Activated CD4-positive, CD25-positive, alpha-beta regulatory T cell (primary cell): ENCODE data around the gene PTH1R.

ENCODE experiments used
- DNase-seq, 4 experiments: peaks; one replicate each; lab custom pipeline; 2025; lab: John Stamatoyannopoulos, UW

The PTH1R gene

DNA sequence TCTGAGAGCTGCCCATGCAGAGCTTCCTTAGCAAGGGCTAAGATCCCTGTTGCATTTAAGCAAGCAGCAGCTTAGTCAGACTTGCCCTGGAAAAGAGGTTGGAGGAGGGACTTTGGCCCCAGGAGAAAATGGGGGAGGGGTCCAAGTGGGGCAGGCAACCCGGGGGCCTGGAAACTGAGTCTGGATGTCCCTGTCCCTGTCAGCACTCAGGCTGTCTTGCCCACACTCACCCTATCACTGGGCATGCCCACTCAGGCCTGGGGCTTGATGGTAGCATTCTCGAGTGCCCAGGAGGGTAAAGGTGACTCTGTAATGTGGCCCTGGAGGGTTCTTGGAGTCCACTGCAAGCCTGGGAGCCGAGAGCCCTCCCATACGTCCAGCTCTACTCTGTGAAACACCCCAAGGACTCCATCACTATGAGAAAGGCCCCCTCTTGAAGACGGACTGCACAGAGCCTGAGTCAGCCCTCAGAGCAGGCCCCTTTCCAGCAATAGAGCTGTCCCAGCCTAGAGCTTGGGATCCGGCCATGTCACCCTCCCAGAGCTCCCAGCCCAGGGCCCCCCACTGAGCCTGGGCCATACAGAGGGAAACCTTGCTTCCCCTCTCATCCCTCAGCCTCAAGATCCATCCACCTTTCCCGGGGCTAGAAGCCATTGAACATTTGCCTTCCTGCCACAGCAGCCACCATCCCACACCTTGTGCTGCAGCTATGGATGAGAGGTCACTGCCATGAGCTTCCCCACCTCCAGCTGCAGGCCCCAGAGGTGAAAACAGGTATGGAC lies 27.6 kb upstream of the PTH1R start:
- no peak for DNase-seq

DNA sequence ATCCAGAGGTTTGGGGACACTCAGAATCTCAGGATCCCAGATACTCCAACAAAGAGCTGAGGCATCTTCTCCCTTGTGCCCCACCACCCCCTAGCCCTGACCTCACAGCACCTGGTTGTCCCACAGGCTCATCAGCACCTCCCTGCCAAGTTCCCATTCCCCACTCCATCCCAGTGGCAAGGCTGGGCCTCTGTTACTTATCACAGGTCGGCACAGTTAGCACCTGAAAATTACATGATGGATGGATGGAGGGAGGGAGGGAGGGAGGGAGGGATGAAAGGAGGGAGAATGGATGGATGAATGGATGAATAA lies 27.1 kb upstream of the PTH1R start:
- DNase-seq = no peak

DNA sequence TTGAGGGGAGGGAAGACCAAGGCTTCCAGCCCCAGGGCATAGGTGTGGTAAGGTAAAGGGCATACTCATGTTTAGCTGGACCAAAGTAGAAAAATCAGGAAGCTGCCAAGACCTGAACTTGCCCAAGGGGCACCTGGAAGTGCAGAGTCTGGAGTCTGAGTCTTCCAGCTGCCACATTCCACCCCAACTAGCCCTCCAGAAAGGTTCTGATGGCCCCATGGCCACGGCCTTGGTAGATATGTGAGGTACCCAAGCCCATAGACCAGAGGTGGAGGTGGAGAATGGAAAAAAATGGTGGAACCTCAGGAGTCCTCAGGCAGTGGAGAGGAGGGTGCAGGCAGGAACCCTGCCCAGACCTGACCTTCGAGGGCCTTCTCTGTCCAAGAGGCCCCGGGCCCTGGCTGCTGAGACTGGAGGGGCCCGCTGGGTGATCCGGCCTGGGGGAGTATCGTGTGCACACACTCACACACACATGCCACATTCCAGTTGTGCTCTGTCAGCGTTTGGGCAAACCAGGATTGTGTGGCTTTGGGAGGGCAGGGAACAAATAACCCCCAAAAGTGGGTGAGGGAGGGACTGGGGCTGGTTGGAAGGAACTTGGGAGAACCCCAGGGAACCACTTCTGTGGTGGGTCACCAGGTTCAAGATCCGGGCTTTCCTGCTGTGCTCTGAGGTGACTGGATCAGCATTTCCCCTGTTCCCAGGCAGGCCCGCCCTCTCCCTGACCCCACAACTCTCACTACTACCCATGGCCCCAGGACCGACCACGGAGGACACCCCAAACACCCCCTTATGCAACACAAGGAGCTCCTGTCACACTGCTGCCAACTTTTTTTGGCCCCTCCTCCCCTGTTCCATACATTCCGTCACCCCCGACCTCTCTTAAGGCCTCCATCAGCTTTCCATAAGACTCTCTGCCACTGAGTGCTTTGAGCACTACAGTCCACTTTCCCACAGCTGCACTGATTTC lies 25.9 kb upstream of the PTH1R start:
- DNase-seq = no peak

DNA sequence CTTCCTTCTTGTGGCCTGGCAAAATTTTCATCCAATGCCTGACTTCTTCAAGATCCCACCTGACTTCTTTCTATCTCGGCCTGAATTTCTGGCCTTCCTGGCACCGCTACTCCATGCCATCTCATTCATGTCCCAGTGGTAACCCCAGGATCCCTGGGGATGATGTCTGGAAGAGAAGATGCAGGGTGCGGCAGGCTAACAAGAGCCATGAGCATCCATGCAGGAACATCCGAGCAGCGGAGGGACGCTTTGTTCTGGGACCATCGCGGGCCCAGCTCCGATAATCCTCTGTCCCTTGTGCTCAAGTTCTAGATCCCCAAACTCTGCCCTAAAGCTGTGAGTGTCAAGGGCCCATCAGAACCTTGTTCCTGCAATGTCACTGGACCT lies 25.2 kb upstream of the PTH1R start:
- DNase-seq = no peak

DNA sequence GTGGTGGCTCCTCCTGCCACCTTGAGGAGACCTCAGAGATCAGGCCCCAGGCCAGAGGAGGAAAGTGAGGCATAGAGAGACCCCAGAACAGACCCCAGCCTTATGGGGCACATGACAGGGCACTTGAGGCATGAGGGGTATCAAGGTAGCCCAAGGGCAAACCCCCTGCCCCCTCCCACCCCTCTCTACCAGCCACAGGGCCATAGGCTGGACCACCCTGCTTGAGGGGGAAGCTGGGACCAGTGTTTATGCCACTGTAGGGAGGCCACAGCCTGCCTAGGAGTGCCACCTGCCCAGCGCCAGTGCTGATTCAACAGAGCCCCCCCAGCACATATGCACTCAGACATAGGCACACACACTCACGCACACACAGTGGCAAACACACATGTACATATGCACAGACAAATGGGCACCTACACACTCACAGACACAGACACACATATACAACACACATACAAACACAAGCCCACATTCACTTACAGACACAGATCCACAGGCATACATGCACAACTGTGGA lies 24.6 kb upstream of the PTH1R start:
- no peak for DNase-seq

DNA sequence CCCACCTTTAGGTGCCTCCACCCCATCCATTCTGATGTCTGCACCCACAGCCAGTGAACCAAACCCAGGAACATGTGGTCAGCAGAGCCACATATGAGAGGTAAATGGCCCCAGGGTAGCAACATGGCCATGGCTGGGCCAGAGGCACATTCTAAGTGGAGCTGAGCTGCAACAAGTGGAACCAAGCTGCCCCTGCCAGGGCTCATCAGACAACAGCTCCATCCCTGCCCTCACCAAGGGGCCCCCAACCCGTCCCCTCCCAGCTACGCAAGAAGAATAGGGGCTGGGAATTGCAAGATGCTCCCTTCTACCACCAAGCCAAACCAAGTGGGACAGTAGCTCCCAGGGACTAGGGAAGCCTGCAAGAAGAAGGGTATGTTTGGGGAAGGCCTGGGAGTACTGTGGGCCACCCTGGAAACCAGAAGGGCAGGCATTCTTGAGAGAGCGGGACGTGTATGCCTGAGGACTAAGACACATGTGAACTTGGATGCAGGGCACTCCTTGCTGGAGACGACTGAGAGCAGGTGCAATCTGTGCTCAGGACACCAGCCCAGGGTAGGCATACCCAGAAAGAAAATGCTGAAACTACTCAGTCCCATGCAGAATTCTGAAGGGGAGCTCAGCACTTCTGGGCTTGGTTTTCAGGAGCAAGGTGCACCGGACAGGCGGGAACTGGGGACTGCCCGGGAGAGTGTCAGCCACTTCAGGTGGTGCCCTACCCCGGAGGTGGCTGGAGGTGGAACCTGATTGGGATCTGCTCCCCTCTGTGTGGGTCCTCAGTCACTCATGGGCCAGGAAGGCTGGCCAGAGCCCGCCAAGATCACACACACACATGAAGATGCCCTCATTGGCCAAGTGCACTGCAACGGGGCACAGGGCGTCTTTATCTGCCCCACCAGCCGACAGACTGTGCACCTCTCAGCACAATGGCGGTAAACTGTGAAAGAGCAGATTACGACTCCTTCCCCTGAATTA lies 23.8 kb upstream of the PTH1R start:
- no peak for DNase-seq

DNA sequence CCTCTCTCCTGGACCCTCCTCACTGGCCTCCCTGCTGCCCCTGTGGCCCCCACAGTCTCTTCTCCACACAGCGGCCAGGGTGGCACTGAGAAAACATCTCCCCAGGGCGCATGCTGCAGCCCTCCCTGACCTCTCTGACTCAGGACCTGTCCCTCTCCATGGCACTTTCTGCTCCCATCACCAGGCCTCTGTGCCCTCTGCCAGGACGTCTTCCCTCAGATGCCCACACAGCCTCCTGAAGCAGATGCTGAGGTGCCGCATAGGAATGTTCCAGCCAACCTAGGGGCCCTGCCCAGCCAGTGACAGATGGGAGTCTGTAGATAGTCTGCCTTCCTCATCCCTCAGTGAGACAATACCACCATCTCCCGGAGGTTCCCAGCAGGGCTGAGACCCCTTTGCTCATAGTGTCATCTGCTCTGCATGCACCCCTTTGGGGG lies 22.9 kb upstream of the PTH1R start:
- DNase-seq = no peak

DNA sequence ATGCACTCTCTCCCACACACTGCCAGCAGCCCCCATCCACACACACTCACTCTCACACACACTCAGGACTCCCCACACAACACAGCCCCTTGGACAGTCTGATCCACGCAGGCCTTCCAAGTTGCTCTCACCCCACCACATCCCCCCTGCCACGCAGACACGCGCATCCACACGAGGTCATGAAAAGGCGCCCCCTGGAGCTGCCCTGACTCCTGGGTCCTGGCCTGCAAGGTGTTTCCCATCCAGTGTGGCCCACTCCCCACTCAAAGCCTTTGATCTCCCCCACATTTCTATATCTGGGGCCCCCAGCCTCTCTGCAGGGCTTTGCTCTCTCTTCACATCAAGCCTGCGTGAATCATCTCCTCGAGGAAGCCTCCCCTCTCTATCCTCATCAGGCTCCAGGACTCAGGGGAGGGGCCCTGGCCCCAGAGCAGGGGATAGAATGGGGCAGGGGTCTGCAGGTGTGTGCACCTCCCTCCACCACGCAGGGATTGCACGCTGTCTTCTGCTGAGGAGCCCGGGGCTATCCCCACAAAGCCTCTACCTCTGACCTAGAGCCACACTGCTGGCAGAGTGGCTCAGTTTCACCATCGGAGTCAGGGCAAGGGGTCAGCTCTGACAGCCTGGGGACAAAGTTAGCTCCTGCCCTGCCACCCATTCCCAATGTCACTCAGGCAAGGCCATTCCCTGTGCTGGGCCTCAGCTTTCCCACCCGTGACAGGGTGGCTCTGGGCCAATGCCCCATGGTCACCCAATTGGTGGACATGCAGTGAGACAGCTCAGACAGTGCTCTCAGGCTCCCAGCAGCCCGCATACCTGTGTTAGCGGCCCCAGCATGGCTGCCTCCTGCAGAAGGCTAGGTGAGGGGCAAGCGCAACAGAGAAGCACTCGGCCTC lies 20.7 kb upstream of the PTH1R start:
- no peak for DNase-seq

DNA sequence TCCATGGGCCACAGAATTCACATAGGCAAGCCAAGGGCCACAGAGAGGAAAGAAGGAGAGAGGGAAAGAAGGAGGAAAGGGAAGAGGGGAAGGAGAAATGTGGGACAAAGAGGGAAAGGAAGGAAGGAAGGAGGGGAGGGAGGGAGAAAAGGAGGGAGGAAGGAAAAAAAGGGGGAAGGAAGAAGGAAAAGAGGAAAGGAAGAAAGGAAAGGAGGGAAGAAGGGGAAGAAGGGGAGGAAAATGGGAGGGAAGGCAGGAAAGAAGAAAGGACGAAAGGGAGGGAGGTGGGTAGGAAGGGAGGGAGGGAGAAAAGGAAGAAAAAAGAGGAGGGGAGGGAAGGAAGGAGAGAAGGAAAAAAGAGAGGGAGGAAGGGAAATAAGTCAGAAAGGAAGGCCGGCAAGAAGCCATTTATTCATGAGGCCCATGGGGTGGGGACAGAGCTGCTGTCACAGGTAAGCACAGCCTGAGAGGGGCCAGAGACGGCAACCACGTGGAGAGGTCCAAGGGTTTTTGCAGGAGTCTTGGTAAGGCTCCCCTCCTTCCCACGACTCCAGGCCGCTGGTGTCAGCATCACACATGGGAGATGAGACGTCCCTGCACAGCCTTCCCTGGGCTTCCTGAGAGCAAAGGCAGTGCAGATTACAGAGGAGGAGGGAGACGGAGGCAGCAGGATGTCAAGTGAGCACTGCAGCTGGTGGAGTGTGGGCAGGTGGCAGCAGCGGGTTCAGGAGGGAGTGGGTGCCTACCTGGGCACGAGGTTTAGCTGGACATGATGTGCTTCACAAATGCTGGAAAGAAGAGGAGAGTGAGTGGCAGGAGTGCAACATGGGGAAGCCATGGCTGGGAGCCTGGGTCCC lies 19.8 kb upstream of the PTH1R start:
- DNase-seq = no peak

DNA sequence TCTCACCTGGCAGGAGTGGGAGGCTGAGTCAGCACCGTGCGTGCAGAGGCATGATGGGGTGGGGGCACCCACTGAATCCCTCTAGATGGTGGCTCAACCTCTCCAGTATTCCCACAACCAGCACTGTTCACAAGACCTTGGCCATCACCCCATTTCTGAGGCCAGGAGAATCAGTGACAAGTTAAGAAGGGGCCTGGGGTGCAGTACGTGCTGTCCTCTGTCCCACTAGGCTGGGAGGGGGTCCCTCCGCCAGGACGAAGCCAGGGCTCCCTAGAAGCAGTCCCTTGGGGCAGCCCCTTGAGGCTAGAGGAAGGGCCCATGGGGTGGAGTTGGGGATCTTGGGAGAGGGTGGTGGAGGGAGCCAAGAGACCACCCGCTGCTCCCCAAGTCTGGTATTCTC lies 19.1 kb upstream of the PTH1R start:
- no peak for DNase-seq

DNA sequence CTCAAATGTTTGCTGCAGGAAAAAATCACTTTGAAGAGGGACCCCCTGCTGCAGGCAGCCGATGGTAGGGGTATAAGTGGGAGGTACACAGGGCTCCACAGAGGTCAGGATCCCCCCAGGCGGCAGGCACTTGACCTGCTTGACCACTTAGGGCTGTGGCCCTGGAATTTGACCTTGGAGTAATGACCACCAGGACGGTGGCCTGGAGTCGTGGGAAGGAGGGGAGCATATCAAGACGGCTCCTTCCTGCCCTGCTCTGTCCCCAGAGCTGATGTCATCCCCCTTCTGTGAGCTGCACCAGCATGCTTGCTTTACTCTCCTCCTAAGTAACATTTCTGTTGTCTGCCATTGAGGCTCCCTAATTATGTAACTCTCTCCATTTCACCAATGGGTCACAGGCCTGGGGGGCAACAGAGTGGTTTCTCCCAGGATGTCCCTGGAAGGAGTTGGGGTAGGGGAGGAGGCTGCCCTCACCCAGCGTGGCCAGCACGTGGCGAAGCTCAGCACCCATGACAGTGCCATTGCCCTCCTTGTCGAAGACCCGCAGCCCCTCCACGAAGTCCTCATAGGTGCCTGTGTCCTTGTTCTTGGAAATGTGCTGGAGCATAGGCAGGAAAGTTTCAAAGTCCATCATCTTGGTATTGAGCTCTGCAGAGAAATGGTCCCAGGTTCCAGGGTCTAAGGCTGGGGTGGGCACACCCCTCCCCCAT lies 18.4 kb upstream of the PTH1R start:
- DNase-seq = no peak

DNA sequence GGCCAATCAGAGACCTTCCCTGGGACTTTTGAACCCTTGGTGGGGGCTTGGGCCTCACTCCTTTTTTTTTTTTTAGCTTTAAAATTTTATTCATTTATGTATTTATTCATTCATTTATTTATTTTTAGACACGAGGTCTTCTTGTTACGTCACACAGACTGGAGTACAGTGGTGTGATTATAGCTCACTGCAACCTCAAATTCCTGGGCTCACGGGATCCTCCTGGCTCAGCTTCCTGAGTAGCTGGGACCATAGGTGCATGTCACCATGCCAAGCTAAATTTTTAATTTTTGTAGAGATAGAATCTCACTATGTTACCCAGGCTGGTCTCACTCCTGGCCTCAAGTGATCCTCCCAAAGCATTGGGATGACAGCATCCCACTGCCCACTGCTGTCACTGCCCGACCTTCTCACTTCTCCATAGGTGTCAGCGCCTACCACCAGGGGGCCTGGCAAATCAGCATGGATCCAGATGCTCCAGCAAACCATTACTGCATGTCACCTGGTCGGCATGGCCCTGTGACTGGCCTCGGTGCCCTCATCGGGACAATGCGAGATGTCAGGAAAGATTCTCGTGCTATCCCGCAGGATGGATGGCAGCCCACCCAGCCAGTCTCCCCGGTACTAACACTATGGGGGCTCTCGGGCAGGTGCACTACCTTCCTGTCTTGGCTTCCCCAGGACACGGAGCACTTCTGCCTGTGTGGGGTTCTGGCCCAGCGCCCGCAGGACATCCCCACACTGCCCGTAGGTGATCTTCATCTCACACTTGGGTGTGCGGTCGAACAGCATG lies 17.3 kb upstream of the PTH1R start:
- no peak for DNase-seq

DNA sequence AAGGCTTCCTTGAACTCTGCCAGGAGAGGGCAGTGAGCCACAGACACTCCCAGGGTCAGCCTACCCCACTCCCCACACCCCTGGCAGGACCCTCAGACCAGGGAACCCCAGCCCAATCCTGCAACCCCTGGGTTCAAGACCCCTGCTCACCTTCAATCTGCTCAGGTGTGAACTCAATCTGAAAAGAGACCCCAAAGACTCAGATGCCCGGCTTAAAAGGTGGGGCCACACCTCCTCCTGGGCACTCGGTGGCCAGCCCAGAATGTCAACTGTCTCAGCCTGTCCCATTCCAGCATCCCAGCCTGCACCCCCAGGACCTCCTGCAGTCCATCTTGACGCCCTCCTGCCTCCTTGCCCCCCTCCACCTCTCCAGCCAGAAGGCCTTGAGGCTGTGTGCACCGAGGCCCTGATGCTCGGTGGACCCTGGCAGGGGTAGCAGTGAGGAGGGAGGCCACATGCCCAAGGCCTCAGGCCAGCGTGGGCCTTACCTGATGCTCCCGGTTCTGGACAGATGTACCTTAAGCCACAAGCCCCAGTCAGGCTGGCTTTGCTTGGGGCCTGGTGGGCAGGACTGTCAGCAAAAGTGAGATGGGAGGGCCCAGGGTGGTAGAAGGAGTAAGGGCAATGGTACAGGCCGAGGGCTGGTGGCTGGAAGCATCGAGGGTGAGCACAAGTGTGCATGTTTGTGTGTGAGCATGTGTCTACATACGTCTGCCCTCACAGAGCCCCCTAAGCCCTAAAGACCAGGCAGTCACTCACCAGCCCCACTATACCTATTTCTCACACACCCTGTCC lies 16.5 kb upstream of the PTH1R start:
- DNase-seq = no peak

DNA sequence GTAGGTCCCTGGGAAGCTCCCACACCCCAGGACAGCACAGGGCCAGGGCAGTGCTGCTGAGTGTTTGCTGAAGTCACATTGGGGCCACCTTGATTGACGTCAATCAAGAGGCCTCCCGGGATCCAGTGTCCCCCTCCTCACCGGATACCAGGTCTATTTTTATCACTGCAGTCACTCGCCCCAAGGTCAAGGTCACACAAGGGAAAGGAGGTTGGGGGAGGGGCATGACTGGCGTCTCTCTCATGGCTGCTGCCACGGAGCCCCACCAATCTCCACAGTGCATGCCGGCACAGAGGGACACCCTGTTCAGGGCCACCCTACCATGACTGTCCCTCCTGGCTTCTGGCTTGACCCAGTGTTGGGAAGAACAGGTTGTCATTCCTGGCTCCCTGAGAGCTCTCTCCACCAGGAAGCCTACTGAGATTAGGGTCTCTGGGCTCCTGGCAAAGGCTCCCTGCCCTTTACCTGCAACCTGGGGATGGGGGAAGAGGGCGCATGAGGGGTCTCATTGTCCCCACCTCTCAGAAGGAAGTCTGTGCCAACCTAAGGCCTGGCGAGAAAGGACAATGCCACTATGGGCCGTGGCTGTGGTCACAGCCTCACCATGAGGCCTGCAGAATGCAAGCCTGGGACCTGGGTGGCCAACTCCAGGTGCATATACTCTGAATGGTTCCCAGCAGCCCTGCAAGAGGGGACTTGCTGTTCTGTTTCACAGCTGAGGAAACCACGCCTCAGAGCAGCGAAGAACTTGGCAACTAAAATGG lies 15.7 kb upstream of the PTH1R start:
- DNase-seq = no peak

DNA sequence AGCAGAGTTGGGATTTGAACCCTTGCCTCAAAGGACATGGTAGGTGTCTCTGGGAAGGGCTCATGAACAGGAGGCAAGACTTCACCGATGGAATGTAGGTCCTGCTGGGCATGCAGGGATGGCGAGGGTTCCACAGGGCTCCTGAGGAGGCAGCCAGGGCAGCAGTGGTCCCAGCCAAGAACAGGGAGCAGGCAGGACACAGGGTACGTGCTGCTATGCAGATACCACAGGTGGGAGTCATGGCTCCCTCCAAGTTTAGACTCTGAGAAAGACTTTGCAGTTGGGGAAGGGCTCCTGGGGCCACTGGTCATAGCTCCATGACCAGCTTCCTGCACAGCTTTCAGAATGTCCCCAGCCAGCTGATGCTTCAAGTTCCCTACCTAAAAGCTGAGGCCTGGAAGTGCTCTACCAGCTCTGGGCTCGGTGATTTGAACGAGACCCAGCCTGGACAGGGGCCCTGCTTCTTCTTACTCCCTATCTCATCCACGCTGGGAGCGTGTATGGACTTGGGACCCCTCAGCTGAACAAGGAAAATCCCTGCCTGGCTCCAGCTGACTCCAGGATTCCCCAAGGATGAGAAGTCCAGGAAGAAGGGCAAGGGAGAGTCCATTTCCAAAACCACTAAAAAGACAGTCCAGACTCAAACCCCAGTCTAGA lies 15.0 kb upstream of the PTH1R start:
- no peak for DNase-seq

DNA sequence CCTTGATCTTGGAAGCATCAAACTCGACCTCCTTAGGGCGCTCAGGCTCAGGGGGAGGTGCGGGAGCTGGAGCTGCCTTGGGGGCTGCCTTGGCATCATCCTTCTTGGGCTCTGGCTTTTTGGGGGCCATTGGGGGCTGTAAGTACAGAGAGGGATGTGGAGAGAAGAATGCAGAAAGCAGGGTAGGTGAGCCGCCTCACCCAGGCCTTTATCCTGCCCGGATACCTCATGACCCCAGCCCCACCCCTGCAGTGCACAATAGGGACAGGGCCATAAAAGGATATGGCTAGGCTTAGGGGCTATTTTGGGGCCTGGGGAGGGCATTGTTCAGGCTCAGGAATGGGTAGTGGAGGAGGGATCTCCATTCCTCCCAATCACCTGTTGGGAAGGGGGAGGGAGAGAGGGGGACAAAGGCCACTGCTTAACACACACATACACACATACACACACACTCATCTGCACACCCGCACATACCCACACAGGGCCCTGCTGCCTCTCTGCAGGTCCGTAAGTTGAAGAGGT lies 14.2 kb upstream of the PTH1R start, which contains the start of gene MYL3:
MYL3 (minus strand) TSS at position 184 of the 522 bp plus-strand sequence; CDS start at position 130, 54 bp downstream.
- no peak for DNase-seq
